SHP77 (cell line): ENCODE data around the gene LRRC56.
"Not testable (repeated sequence)": the region's sequence is repeated elsewhere in the genome, so short reads cannot be mapped to it uniquely, and the experiment has no call there.

Experiments used
- DNase-seq, 2 experiments: peaks; one replicate each; lab custom pipeline; 2025; lab: John Stamatoyannopoulos, UW

The LRRC56 gene

DNA sequence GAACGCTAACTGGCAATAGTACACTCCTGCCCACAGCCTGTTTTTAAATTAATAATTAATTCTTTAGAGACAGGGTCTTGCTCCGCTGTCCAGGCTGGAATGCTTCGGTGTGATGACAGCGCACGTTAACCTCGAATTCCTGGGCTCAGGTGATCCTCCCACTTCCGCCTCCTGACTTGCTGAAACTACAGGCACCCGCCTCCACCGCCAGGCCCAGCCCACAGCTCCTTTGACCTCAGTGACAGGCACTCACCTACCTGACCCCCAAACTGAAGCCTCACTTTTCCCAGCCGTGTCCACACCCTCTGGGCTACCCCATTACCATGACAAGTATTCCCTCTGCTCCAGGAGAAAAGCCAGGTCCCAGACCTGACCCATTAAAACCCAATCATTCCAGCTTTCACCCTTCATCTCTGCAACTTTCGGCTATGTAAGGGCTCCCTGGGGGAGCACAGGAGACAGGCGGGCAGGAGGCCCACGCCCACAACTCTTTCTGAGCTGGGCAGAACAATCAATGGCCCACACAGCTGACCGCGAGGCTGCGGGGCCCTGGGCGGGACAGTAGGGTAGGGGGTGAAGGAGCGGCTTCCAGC, 22.5 kb downstream of the LRRC56 start:
- no peak for DNase-seq

DNA sequence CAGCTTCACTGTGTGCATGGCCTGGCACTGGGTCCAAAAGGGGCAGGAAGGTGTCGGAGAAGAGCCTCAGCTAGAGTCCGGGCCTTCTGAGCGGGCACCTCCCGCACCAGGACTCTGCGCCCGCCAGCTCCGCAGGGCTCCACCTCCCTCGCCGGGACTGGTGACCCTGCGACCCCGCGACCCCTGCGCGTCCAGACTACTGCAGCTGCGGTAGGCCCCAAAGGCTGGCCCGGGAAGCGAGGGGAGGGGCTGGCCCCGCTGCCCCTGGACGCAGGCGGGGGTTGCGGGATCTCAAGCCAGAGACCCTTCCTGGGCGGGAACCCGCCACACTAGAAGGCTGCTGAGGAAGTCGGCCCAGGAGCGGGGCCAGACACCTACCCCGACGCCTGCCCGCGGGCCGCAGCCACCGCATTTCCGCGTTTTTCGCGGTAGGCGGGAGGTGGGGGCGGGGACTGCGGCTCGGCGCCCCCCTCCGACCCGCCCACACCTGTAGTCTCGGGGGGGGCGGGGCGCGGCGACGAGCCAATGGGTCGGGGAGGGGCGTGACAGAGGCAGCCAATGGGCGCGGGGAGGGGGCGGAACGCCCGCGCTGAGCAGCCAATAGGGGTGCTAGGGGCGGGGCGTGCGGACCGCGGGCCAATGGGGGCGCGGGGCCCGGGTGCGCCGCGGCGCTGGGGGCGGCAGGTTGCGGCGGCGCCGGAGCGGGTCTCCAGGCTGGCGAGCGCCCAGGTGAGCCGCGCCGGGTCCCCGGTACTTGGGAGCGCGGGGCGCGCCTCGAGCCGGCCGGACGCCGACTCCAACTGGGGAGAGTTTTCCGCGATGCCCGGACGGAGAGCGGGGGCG, 23.2 kb downstream of the LRRC56 start, which contains the start of the genes LMNTD2 and RASSF7:
TSS of gene LMNTD2 (minus strand) at position 434 of the 843 bp plus-strand sequence. CDS start at position 412, 22 bp downstream.
TSS of gene RASSF7 (plus strand) at position 666 of the 843 bp plus-strand sequence. CDS start 799 bp downstream, outside the sequence.
- peak; percentile 39 to 48 for DNase-seq

DNA sequence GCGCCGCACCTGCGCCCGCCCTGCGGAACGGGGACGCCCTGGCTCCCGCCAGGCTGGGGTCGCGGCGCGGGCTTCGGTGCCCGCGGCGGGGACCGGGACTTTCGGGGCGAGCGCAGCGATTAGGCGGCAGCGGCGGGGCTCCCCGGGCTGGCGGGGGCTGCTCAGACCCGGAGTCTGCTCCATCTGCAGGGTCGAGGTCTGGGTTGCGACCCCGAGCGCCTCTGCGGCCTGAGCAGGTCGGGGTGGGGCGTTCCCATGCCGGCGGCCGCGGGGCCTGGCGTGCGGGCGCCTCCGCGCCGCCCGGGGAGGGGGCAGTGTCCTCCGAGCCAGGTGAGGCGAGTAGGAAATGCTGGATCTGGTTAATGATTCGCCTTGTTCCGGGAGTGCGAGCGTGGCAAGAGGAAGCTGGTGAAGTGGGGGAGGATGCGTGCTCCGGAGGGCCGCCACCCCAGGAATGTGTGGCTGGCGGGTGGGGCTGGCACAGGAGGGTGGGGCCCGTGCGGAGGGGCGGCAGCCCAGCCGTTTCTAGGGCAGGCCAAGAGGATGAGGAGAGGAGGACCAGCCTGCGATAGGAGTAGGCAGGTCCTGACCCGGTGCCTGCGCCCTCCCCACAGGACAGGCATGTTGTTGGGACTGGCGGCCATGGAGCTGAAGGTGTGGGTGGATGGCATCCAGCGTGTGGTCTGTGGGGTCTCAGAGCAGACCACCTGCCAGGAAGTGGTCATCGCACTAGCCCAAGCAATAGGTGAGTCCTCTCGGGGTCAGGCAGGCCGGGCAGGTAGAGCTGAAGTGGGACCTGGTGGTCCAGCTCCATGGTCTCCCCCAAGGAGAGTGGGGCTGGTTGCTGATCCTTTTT, 24.0 kb downstream of the LRRC56 start:
- DNase-seq, result no peak

DNA sequence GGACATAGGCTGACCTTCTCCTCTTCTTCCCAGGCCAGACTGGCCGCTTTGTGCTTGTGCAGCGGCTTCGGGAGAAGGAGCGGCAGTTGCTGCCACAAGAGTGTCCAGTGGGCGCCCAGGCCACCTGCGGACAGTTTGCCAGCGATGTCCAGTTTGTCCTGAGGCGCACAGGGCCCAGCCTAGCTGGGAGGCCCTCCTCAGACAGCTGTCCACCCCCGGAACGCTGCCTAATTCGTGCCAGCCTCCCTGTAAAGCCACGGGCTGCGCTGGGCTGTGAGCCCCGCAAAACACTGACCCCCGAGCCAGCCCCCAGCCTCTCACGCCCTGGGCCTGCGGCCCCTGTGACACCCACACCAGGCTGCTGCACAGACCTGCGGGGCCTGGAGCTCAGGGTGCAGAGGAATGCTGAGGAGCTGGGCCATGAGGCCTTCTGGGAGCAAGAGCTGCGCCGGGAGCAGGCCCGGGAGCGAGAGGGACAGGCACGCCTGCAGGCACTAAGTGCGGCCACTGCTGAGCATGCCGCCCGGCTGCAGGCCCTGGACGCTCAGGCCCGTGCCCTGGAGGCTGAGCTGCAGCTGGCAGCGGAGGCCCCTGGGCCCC, 24.8 kb downstream of the LRRC56 start:
- no peak for DNase-seq

DNA sequence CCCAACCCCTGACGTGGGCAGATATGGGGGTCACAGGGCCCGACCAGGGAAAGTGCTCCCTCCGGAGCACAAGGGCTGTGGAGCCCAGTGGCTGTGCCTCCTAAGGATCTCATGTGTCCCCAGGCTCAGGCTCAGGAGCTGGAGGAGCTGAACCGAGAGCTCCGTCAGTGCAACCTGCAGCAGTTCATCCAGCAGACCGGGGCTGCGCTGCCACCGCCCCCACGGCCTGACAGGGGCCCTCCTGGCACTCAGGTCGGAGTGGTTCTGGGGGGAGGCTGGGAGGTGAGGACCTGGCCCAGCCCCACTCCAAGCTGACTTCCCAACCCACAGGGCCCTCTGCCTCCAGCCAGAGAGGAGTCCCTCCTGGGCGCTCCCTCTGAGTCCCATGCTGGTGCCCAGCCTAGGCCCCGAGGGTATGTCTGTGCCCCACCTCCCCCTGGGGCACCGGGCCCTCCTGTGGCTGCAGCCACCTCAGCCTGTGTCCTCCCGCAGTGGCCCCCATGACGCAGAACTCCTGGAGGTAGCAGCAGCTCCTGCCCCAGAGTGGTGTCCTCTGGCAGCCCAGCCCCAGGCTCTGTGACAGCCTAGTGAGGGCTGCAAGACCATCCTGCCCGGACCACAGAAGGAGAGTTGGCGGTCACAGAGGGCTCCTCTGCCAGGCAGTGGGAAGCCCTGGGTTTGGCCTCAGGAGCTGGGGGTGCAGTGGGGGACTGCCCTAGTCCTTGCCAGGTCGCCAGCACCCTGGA, 25.9 kb downstream of the LRRC56 start:
- DNase-seq, result no peak

DNA sequence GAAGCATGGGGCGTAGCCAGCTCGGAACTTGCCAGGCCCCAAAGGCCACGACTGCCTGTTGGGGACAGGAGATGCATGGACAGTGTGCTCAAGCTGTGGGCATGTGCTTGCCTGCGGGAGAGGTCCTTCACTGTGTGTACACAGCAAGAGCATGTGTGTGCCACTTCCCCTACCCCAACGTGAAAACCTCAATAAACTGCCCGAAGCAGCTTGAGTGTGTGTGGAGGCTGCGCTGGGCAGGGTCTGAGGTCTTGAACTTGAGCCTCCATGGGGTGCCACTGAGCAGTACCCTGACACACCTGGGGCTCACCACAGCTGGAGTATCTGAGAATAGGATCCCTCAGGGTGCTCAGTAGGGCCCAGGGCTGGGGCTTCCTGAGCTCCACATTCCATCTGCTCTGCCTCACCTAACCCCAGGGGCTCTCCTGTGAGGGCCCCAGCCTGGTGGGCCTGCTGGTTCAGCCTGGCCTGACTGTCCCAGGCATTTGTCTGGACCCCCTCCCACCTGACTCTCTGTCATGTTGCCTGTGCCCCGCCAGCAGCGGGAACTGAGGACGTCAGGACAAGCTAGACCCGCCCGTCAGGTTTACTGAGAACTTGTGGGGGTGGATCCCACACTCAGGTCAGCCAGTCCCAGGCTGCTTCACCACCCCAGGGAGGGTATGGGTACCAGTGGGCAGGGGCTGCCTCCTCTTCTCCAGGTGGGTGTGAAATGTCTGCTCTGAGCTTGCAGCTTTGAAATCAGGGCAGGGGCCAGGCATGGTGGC, 26.7 kb downstream of the LRRC56 start:
- DNase-seq, result no peak

DNA sequence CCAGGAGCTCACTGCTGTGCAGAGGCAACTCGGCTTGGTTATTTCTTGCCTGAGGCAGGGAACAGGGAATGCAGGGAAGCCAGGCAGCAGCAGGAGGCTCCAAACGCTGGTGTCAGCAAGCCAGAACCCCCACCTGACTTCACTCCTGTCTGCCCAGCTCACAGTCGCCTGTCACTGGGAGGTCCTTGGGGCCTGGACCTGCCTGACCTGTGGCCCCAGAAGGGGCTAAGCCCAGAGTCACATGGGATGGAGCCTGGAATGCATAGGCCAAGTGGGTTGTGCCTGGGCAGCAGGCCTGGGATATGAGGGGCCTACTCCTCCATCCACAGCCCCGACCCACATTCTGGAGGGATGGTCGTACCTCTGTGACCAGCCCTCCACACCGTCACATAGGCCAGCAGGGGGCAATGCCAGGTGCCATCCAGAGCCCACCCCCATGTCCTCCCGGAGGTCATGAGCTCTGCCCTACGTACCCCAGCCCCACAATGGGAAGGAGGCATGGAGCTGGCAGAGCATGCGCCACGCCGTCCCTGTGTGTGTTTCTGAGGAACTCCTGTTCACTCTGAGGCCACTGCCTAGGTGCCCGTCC, 28.7 kb downstream of the LRRC56 start:
- DNase-seq, result no peak

DNA sequence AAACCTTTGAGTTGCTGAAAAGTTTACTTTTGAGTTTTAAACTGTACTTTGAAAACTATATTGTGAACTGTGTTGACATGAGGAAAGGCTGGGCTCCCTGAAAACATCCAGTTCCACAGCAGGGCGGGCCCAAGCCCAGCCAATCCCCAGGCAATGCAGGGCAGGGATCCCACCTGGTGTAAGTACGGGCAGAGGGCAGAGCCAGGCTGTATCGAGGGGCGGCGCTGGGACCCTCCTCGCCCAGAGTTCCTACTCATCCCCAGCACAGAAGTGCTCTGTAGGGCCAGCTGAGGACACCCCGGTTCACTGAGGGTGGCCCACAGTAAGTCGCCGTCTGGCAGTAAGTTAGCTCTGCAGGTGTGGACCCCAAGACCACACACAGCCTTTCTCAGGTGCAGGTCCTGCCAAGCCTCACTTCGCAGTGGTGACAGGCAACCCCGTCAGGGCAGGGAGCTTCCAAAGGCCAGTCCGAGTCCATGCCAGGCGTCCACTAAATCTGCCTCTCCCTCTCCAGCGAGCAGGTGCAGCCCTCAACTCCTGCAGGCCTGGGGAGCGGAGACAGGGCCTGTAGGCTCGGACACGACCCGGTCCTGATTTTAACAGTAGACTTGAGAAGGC, 29.8 kb downstream of the LRRC56 start:
- DNase-seq, result no peak

DNA sequence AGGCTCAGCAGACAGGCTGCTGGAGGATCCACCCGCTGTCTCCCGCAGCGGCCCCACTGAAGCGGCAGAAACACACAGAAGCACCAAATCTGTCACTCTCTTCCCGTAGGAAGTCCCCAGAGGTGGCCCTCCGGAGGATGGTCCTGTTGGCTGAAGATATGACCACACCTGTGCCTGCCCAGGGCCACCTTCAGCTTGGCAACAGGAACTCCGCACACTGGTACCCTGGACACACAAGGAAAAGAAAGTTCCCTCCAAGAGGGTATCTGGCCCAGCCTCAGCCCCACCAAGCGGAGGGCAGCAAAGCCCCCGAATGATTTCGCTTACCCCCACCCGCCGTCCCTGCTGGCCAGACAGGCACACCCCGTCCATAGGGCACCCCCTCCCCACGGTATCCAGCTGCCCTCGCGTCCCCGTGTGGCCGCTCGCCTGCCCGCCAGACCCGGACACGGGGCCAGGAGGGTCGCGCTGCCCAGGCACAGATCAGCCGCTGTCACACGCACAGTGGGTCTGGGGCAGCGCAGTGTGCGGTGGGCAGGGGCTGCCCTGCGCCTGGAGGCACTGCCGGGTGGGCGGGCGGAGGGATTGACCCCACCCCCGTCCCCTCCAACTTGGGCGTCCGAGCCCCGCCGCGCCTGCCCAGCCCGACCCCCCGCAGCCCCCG, 30.4 kb downstream of the LRRC56 start:
- no peak for DNase-seq

DNA sequence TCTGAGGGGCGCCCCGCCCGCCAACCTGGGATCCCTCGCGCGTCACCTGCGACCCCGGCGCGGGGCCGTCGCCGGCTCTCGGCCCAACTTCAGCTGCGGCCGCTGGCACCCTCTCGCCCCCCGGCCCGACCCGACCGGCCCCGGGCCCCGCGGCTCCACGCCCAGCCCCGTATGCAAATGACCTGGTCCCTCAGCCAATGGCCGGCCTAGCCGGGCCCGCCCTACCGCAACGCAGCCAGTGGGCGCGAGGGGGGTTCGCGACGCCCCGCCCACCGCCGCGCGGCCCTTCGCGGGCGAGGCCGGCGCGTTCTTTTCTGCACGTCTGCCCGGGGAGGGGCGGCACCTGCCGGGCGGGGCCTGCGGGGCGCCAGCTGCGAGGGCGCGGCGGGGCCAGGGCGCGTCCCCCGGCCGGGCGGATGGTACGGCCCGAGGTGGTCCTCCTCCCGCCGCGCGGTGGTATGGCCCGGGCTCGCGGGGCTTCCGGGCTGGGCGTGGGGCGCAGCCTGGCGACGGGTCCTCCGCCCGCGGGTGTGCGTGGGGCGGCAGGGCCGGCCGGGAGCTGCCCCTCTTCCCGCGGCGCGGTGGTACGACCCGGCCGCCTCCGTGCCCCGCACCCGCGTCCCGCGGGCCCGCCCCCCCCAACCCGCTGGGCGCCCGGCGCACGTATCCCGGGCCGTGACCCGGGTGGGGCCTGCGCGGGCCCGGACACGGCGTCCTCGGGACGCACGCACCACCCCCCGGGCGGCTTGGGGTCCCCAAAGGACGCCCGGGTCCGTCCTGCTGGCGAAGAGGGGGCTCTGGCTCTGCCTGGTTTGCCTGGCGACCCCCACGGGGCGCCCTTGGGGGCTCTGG, 31.2 kb downstream of the LRRC56 start:
- DNase-seq, result peak; percentile 67 to 81

DNA sequence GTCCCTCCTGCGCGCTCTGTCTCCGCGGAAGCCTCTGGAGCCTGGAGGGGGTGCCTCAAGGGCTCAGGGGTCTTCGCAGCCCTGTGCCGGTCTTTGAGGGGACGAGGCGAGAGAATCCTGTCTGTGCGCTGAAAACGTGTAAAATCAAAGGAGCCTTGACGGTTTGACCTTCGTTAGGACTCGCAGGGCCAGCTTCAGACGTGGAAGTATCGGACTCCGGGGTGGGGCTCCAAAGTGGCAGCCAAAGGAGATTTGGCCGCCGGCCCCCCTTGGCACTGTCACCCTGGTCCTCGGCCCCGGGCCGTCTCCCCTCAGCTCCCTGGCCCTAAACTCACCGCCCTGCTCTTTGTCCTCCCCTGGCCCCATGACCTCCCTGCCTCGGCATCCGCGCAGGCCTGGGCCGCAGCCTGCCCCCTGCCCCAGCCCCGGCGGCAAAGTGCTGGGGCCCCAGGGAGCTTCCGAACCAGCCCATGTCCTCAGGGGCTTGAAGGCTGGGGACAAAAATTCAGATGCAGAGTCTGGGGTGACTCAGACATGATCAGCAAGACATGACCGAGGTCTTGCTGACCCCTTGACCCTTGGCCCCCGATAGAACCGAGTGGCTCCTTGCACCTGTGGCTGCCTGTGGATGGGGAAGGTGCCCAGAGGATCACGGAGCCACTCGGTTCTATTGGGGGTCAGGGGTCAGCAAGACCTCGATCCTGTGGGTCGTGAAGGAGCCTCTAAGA, 32.0 kb downstream of the LRRC56 start:
- no peak for DNase-seq

DNA sequence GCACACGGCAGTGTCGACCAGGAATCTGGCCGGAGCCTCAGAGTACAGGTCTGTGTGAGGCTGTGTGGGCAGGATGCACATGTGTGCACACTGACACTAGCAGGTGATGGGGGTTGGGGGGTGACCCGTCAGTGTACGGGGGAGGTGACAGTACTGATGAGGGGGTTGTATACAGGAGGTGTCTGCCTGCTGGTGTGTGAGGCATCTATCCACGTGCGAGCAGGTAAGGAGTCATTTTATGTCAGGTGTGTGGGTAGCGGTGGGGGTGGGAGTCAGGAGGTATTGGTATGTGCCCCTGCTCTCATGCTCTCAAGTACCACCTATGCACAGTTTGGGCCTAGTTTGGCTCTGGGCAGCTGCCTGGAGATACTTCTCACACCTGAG, 34.5 kb downstream of the LRRC56 start:
- no peak for DNase-seq

DNA sequence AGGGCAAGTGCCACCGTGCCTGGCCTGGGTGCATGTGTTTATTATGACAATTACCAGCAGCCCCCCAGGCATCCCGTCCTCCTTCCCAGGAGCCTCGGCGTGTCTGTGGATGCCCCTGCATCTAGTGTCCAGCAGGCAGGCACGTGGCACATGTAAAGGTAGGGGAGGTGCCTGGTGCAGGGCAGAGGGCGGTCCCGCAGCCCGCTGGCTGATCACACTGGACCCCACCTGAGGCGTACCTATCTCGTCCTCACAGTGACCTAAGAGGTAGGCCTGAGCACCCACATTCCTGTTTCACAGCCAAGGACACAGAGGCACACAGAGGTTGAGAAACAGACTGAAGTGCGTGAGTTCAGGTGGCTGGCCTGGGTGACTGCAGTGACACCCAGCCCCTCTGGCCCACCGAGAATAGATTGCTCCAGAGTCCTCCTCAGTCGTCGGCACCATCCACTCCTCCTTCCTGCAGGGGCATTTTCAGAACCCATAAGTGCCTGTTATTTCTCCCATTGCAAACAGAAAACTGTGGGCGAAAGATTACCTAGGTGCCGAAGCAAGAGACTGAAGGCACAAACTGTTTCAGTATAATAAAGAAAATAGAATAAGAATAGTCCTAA, 35.9 kb downstream of the LRRC56 start:
- DNase-seq, result no peak

DNA sequence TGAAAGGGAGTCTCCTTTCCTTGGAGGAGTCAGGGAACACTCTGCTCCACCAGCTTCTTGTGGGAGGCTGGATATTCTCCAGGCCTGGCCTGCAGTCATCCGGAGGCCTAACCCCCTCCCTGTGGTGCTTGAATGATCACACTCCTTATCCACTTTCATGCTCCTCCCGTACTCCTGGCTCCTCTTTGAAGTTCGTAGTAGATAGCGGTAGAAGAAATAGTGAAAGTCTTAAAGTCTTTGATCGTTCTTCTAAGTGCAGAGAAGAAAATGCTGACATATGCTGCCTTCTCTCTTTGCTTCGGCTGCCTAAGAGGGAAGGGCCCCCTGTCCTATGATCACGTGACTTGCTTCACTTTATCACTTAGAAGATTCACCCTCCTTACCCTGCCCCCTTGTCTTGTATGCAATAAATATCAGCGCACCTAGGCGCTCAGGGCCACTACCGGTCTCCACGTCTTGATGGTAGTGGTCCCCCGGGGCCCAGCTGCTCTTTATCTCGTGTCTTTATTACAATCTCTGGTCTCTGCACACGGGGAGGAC, 36.8 kb downstream of the LRRC56 start:
- not testable (repeated sequence) for DNase-seq

DNA sequence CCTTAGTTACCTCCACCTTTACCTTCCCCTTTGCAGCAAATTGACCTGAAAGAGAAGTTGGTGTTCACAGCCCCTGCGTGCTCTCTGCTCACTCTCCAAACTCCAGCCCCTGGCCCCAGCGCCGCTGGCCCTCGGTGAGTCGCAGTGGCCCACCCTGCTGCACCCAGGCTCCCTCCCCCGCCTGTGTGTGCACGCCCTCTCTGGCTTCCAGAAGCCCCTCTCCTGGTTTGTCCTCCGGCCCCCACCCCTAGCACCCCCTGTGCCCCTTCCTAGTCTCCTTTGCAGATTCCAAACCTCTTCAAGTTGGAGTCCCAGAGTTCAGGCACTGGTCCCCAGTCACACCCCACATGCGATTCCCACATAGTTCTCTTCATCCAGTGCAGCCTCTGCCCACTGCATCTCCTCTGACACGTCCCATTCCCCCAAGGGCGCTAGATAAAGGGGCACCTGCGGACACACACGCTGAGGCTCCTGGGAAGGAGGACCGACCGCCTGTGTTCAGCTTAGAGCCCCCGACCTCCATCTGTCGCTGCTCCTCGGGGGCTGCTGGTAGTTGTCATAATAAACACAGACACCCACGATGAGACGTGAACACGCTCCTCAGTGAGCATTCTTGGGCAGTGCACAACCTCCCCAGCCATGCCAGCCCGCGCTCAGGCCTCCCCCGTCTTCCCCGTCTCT, 37.4 kb downstream of the LRRC56 start:
- DNase-seq, result no peak

DNA sequence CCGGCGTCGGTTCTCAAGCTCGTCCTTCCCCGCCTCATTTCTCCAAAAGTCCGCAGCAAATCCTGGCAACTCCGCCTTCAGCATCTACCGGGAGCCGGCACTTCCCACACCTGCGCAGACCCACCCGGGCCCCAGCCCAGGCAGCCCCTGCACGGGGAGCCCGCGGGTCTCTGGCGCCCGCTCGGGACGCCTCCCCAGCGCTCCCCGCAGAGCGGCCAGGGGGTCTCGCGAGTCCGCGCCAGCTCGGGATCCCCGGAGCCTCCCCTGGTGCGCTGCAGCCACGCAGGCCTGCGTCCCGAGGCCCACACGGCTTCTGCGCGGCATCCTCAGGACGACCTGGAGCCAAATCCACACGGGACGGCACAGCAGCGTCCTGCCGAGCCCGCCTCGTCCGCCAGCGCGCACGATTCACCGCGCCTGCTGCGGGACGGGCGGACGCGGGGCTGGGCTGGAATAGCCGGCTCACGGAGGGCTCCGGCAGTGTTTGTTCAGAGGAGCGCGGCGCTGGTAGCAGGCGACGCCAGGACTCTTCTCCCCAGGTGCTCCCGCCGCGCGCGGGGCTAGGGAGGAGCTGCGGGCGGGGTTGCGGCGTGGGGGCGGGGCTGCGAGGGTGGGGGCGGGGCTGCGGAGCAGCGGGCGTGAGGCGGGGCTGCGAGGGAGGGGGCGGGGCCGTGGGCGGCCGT, 38.1 kb downstream of the LRRC56 start:
- DNase-seq, result peak; percentile 42 to 43
